GM19238 (cell line): Measurements from ENCODE around the gene VAMP2.

Source experiments
- DNase-seq: peaks from one replicate; pipeline ENCODE4 v3.0.0; 2011; ENCODE audit warnings: low spot score; ENCODE audit not compliant: insufficient read length

Gene VAMP2

DNA sequence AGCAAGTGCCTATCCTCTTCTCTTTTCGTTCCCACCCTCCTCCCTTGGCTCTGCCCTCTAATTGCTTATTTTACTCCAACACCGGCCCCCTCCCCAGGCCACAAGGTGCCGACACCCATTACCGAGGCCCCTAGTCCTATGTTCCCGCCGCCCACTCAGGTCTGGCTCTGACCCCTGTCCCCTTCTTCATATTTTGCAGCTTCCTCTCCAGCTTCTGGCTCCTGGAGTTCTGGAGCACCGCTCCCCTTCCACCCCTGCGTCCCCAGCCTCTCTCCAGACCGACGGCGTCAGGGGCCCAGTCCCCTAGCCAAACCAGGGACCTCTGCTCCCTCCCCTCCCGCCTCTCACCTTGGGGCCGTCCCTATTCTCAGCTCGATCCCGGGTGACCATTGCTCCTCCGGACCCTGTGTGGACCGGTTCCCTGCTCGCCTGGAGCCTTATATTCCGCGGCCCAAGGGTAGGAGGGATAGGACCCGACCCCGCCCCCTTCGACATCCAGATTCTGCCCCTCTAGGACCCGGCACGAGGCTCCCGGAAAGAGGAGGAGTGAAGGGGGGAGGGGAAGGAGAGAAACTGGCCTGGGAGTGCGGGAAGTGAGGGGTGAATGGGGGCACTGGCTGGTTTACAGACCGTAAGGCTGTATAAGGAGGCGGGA is 38.9 kb downstream of the VAMP2 start, which contains the start of gene HES7:
HES7 (minus strand) TSS at position 412 of the 655 bp plus-strand sequence; CDS start at position 390, 22 bp downstream.
- no peak for DNase-seq

DNA sequence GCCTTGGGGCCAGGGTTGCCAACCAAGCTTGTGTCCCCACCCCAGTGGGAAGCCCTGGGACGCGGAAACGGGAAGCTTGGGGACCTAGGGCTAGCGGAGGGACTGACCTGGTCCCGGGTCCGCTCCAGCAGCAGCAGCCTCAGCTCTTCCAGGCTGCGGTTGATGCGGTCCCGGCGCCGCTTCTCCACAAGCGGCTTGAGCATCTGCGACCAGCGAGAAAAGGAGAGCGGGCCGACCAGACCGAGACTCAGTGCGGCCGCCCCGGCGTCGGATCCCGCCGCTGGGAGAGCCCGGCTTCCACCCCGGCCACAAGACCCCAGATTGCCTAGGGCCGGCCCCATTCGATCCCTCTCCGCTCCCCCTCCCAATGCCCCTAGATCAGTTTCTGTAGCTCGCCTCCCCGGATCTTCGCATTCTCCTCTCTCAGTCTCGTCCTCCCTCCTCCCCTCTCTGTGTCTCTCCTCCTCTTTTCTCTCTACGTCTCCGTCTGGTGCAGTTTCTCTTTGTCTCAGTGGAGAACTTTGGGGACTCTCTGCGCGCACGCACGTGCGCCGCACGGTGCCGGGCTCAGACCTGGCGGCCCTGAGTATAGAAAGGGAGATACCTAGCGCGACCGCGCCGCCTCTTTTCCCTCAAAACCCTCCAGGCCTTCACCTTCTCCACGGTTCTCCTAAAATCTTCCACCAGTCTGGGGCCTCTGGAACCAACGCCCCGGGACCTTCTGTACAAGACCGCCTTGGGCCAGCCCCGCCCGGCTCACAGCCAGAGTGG is 39.6 kb downstream of the VAMP2 start:
- no peak for DNase-seq

DNA sequence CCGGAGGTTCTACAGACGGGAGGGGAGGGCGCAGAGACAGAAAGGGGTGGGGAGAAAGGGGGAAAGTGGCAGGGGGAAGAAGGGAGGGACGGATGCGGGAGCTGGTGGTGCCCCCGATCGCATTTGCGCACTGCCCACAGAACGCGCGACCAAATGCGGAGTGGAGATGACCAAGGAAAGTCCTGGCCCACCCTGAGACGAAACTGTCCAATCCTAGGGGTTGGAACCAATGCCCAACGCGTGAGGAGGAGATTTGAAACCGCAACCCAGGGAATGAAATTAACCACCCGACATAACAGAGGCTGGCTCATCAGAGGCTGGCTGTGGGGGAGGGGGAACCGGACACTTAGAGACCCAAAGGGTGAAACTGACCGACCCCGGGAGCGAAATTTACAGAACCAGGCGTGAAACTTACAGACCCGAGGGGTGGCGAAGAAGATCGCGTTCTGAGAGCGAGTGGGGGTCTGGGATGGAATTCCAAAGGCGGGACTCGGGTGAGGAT is 40.3 kb downstream of the VAMP2 start:
- no peak for DNase-seq

DNA sequence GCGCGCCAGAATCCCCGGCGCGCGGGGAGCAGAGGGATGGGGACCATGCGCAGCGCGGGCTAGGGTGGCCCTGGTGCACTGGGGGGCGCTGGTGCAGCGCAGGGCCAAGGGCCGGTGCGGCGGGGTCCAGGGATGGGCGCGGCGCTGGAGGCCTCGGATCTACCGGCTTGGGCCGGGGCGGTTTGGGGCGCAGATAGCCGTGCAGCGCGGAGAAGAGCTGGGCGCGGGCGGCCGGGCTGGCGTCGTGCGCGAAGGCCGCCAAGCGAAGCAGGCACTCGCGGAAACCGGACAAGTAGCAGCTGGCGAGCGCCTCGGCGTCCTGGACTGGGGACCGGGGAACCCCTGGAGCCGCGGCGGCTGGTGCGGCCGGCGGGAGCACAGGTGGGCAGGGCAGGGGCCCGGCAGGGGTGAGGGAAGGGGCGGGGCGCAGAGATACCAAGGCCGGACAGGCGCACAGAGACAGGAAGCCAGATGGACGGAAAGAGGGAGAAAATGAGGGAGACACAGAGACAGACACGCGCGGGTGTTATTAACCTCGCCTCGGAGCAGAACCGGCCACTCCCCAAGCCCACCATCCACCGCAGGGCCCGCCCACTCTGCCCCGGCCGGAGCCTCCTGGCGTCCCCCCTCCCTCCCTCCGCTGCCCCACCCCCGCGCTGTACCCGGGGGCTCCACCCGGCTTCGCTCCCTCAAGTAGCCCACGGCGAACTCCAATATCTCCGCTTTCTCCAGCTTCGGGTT is 40.9 kb downstream of the VAMP2 start:
- DNase-seq, result peak; percentile 53

DNA sequence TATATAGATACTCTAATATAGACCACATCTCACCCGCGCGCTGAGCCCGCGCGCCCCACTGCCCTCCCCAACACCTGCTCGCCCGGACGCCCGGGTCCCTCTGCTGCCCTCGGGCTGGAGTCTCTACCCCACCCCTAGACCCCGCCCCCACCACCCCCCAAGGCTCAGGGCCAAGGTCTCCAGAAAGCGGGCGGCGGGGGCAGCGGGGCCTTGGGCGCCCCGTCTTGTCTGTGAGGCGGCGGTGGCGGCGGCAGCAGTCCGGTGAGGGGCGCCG is 41.4 kb downstream of the VAMP2 start:
- no peak for DNase-seq

DNA sequence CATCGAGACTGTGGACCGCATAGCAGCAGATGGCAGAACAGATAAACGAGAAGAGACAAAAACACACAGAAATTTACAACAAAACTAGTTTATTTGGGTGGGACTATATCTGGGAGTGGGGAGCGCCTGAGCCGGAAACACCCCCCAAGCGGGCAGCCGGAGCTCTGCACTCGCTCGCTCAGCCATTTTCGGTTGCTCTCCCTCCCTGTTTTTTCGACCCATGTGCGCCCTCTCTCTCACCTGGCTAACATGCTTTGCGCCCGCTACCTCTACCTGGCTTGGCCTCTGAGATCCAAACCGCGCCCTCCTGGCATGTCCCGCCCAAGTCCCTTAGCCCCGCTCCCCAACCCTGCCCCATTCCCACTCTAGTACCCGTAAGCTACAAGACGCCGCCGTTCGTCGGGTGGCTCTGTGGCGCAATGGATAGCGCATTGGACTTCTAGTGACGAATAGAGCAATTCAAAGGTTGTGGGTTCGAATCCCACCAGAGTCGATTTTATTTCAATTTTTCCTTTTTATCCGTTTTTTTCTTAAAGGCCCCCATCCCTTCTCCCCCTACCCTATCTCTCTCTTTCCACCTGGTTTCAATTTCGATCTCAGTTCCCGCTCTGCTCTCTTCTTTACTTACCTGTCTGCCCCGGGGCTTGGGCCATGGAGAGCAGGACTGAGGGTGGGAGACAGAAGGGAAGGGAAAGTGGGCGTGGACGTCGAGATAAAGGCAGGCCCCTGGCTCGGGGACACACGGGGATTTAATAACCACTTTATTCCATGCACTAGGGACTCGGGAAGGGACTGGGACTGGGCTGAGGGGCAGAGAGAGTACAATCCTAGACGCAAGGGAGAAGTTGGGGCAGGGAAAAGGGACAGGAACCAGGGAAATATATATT is 42.0 kb downstream of the VAMP2 start:
- no peak for DNase-seq

DNA sequence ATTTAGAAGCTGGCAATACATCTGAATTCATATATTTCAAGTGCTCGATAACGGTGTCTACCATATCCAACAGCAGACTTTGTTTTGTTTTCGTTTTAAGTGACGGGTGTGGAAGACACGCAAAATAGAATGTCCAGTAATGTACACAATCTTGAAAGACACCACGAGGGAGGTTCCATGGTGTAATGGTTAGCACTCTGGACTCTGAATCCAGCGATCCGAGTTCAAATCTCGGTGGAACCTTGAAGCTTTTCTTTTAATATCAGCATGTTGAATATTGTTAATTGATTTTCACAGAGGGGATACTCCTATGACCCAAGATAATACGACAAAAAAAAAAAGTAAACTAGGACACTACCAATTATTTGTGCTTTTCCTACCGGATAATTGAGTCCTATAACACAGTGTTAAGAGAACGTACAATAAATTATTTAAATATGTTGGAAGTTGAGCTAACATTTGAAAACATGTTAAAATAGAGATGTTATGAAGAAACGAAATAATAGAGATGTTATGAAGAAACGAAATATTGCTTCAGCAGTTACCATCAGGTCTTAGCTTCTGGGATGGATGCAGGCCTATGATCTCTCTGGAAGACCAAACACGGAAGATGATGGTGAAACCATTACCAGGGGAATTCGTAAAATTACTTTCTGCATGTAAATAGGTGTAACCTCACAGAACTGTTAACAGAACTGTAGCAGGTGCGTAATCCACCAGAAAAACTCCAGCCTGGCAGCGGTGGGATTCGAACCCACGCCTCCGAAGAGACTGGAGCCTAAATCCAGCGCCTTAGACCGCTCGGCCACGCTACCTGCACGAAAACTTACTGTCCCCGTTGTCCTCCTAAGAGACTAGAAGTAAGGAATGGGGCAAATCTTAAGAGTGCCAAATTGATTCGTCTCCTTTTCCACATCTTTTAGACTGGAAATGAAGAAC is 42.9 kb downstream of the VAMP2 start:
- no peak for DNase-seq

DNA sequence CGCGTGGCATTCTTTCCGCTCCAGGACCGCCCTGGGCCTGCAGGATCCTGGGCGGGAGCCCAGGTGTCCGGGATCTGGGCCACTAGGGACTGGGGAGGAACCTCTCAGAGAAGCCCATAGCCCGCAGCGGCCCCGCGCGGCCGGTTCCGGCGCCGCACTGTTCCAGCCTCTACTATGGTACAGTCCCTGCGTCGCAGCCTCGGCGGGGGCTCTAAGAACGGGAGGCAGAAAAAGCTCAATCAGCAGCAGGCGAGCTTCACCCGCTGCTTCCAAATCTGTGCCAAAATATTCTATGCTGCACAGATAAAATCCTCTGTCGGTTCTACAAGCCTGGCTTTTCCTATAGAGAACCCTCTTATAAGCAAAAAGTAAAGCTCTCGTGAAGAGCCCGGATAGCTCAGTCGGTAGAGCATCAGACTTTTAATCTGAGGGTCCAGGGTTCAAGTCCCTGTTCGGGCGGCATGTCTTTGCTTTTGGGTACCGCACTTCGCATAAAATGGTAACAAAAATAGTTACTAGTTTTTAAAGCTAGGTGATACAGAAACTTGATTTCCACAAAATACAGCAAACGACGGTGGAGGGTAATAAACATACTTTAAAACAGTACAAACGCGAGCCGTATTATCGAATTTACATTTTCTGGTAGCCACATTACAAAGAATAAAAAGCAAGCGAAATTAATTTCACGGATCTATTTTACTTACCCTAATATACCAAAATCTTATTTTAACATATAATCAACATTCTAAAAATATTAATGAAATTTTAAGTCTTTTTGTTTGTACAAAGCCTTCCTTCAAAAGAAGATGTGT is 43.8 kb downstream of the VAMP2 start:
- DNase-seq, result peak; percentile 73

DNA sequence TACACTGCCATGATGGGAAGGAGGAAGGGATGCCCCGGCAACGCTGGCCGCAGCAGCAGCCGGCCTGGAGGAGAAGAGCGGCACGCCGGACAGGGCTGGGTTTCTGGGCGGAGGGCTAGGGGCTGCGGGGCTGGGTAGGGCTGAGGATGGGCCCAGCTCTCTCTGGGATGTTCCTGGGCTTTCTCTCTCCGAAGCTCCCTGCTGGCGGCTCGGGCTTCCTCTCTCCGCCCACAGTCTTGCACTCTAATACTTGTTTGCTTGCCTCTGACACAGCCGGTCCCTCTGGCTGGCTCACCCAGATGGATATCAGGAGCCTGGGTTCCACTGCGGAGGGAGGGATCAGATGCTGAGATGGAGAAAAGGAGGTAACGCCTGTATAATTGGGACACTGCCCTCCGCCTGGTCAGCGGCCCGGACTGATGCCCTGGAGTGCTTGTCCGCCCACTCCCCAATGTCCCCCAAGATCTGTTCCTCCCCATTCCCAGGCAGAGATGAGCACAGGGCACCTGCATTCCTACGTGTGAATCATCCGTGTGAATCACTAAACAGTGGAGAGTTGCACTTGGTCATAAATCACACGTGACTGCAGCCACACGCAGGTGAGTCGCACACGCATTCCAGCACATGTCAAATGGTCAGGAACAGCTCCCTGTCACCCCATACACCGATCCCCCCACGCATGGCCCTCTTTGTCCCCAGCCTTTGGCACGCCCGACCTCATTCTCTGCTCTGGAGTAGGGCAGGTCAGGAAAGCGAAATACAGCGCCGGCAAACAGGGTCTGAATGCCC is 44.6 kb downstream of the VAMP2 start, which contains the start of gene ALOXE3:
ALOXE3 (minus strand) TSS at position 535 of the 789 bp plus-strand sequence; CDS start at position 11, 524 bp downstream.
- no peak for DNase-seq

DNA sequence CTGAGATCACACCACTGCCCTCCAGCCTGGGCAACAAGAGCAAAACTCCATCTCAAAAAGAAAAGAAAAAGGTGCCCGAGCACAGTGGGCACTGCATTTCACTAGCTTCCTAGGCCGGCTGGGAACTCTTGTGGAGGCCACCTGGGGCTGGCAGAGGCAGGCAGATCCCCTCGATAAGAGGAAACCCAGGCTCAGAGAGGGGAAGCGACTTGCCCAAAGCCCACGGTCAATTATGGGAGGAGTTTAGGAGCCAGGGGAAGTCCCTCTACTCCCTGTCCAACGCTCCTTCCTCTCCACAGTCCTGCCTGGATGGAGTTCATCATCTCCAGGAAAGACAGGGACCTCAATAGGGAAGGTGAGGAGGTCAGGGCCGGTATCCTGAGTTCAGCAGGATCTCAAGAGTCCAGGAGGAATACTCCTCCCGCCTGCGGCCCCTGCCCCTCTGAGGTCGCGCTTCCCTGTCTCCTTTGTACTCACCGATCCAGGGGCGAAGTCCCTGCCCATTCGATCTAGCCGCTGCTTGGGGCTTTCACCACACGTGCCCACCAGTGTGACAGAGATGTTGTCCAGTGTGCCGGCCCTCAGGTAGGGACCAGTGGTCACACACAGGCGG is 45.3 kb downstream of the VAMP2 start:
- no peak for DNase-seq

DNA sequence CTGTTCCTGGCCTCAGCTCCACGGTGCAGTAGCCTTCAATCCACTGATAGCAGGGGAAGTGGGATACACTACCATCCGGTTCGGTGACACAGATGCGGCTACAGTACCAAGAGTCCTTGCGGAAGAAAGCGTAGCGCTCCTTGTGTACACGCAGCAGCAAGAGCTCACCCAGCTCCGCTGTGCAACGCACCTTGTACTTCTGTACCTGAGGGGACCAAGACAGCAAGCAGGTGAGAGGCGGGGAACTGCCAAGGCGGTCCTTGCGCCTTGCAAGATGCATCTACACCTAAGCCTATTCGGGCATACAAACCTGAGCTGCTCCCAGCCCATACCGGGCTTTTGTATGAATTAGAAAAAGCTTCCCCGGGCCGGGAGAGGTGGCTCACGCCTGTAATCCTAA is 46.0 kb downstream of the VAMP2 start:
- no peak for DNase-seq

DNA sequence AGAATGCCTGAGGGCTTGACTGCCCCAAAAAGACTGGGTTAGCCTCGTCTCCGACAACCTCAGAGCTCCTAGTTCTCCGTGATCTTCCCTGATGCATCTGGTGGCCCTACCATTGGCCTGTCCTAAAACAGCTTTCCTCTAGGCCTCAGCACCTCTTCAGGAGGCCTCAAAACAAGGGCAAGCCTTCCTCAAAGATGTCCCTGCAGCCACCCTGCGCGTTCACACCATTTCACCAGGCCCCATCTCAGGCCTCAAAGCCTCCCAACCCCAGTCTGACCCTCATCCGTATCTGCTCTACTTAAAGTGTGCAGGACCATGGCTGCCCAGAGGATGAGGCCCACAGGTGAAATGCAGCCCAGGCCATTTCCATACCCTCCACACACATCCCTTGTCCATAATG is 51.8 kb downstream of the VAMP2 start:
- DNase-seq, result no peak

DNA sequence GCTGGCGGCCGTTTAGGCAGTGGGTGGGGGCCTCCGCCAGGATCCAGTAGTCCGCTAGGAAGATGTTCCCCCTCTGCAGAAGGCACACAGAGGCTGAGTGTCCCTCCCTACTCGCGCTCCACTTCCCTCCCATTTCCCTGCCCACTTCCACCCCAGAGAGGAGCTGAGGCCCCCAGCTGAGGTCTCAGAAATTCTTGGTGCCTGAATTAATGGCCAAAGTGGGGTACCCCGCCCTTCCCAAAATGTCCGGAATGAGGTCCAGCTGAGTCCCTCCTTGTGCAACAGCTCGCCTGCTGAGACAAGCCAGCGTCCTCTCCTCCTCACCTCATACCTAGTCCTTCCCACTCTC is 52.3 kb downstream of the VAMP2 start:
- DNase-seq, result no peak

DNA sequence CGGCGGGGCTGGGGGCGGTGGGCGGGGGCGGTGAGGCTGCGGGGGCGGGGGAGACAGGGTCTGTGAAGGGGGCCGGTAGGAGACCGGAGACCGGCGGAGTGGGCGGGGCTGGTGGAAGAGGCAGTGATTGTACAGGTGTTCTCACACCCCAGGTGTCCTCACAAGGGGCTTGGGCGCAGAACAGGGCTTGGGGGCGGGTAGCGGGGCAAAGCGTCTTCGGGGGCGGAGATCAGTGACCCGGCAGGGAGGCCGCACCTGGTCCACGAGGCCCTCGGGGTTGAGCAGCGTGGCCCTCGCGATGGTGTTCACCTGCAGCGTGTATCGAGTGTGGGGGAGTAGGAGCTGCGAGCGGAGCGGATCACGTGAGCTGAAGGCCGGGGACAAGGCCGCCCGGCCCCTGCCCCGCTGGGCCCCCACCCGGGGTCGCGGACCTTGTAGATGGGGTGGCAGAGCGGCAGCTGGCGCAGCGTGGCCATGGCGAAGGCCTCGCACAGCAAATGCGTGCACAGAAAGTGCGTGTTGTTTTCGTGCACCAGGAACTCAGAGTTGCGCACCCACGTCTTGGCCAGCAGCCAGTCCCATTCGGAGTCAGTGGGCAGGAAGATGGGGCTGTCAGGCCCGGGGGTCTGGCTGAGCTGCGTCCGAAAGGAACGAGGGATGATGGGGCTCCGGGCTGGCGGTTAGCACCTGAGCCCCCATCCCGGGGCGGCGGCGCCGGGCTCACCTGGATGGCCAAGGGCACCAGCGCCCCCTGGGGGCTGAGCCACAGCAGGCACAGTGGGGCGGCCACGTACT is 52.9 kb downstream of the VAMP2 start:
- peak; percentile 76 for DNase-seq
